ENCODE measurements around the gene SIK3.
"Not testable (repeated sequence)": the region's sequence is repeated elsewhere in the genome, so short reads cannot be mapped to it uniquely, and the experiment has no call there.

The SIK3 gene

GRCh38 chr11:117042689-117043088 lies 55.5 kb downstream of the SIK3 start:
- no peak for DNase-seq

GRCh38 chr11:117039900-117040299 lies 58.3 kb downstream of the SIK3 start:
- no peak for DNase-seq

- DNase-seq = no peak
Measured at GRCh38 chr11:117039270-117039669, 59.0 kb downstream of the SIK3 start.

GRCh38 chr11:117037975-117038350 lies 60.3 kb downstream of the SIK3 start:
- no peak for DNase-seq

- no peak for DNase-seq
Measured at GRCh38 chr11:117037279-117037974, 60.8 kb downstream of the SIK3 start.

- DNase-seq = no peak
Measured at GRCh38 chr11:117034901-117035300, 63.3 kb downstream of the SIK3 start.

GRCh38 chr11:117026593-117027330 lies 71.5 kb downstream of the SIK3 start:
- no peak for DNase-seq

GRCh38 chr11:117023707-117024106 lies 74.5 kb downstream of the SIK3 start:
- not testable (repeated sequence) for DNase-seq

- no peak for DNase-seq
Measured at GRCh38 chr11:117023178-117023577, 75.0 kb downstream of the SIK3 start.

- no peak for DNase-seq
Measured at GRCh38 chr11:117022526-117022925, 75.7 kb downstream of the SIK3 start.

GRCh38 chr11:117020869-117021564 lies 77.2 kb downstream of the SIK3 start:
- no peak for DNase-seq

- peak; percentile 18 for DNase-seq
Measured at GRCh38 chr11:117020287-117020686, 77.9 kb downstream of the SIK3 start.

- DNase-seq = no peak
Measured at GRCh38 chr11:117019871-117020270, 78.4 kb downstream of the SIK3 start.

GRCh38 chr11:117017456-117017855 lies 80.8 kb downstream of the SIK3 start:
- no peak for DNase-seq

- DNase-seq = no peak
Measured at GRCh38 chr11:117016747-117017146, 81.5 kb downstream of the SIK3 start.

GRCh38 chr11:117016246-117016645 lies 82.0 kb downstream of the SIK3 start:
- no peak for DNase-seq

GRCh38 chr11:117011541-117011898 lies 86.7 kb downstream of the SIK3 start:
- DNase-seq = no peak

- DNase-seq = no peak
Measured at GRCh38 chr11:117010808-117011540, 87.3 kb downstream of the SIK3 start.

- no peak for DNase-seq
Measured at GRCh38 chr11:117009905-117010605, 88.2 kb downstream of the SIK3 start.

GRCh38 chr11:117005758-117006157 lies 92.5 kb downstream of the SIK3 start:
- no peak for DNase-seq

- DNase-seq = no peak
Measured at GRCh38 chr11:117002639-117003299, 95.5 kb downstream of the SIK3 start.
